Prostate gland (tissue), 2 donors: ENCODE measurements around the gene ADAMTSL2. TPM values are rescaled to one million over a fixed set of nuclear protein-coding genes. Genes with fewer than 3 reads are reported as not detected.

Source experiments
- DNase-seq: peaks from one replicate; pipeline ENCODE4 v3.0.0-alpha.2; 2019; ENCODE audit warnings: low spot score
- H3K27ac ChIP-seq, 2 donors: fragments of 200-600 bp; sonication (generic); 2 replicates each; pipeline ENCODE4 v1.5.1; 2017 to 2019
- H3K27me3 ChIP-seq: fragments of 200-600 bp; sonication (generic); replicated peaks from 2 replicates; pipeline ENCODE4 v1.5.1; 2019; ENCODE audit not compliant: insufficient read depth
- H3K36me3 ChIP-seq, 2 donors: fragments of 200-600 bp; sonication (generic); 1 replicate in 1 of 2; 2 replicates in 1 of 2; pipeline versions ENCODE4 v1.5.1 to v1.8.1; 2017 to 2019
- H3K4me1 ChIP-seq: fragments of 200-600 bp; sonication (generic); replicated peaks from 2 replicates; pipeline ENCODE4 v1.5.1; 2019
- H3K4me3 ChIP-seq, 2 donors: fragments of 200-600 bp; sonication (generic); 2 replicates each; pipeline ENCODE4 v1.5.1; 2017 to 2019
- H3K9me3 ChIP-seq: fragments of 200-600 bp; sonication (generic); 2 replicates; pipeline ENCODE4 v1.5.1; 2017
- CTCF ChIP-seq, 4 experiments: fragments of 200-600 bp in 2 of 4; fragments of 450-650 bp in 2 of 4; sonication (generic) in 2 of 4; IDR thresholded peaks; 1 replicate in 3 of 4; 2 replicates in 1 of 4; pipeline ENCODE4 v1.5.1; 2016 to 2019; ENCODE audit warnings: antibody characterized with exemption in 4 of 4, mild to moderate bottlenecking in 2 of 4, moderate library complexity in 2 of 4
- POLR2A ChIP-seq: fragments of 450-650 bp; IDR thresholded peaks from one replicate; pipeline ENCODE4 v1.6.1; 2016; ENCODE audit warnings: antibody characterized with exemption, mild to moderate bottlenecking
- POLR2AphosphoS5 ChIP-seq: sonication (generic); formaldehyde crosslinking; IDR thresholded peaks from one replicate; pipeline ENCODE4 v1.6.1; 2017; ENCODE audit warnings: antibody characterized with exemption
- WGBS: methylation state at CpG from one replicate; pipeline ENCODE4 v1.1.5; 2018; 5-methylcytosine and 5-hydroxymethylcytosine counted together
- intact Hi-C: fragments of 100-400 bp; cut with DNase I; formaldehyde crosslinking; loops from one replicate; pipeline ENCODE4 v1.14.2; 2022
- total RNA-seq, 2 donors: library from RNA; depleted of rRNA; stranded (reverse); fragments of >200 nt; gene quantifications; one replicate each; pipeline ENCODE4 v1.1.0, GENCODE V29; 2016

Gene ADAMTSL2
- total RNA-seq, 2 donors from 2014 or later: 1.6 to 11.6 TPM

GRCh38 chr9:133538851-133539833 lies 4.6 kb downstream of the ADAMTSL2 start:
- Histone ChIP-seq H3K27ac (no peak overlapping the region), H3K27me3 (no peaks in the 10 kb centered on the region), H3K4me1 (peaks cover 6% of the 10 kb centered on the region), H3K4me3 (no peak overlapping the region), H3K36me3 (no peaks in the 10 kb centered on the region), H3K9me3 (no peaks in the 10 kb centered on the region)
- 72% methylated on average over 37 of the region's 47 CpGs for WGBS
- intact Hi-C loops: no loop called here
- no peak for TF ChIP-seq POLR2AphosphoS5
- no peak for TF ChIP-seq CTCF (IDR thresholded peaks at IDR 0.05)
- no peak for TF ChIP-seq POLR2A
- no peak for DNase-seq

DNA sequence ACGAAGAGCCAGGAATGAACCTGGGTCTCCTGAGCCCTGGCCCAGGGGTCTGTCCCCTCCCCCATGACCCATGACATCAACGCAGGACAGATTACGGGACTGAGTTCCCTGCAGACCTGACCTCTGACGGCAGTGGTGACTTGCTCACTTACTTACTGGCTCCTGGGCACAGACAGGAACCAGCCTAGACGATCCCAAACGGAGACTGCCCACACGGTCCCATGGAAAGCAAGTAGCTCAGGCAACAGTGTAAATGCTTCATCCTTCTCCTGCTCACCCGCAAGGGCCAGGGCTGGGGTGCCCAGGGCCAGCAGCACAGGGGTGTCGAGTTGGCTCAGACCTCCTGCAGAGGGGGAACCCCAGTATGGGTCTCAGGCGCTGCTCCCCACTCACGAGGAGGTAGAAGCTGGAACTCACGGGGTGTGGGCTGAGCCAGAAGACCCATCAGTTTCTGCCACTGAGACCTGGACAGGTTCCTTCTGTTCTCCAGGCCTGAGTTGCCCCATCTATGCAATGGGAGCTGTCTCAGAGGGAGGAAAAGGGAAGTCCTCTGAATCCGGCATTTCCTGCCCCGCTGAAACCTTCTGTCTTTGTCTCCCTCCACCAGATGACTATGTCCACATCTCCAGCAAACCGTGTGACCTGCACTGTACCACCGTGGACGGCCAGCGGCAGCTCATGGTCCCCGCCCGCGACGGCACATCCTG lies 5.6 kb downstream of the ADAMTSL2 start:
- intact Hi-C loops: no loop called here
- no peak overlapping the region for H3K27ac ChIP-seq
- TF ChIP-seq CTCF (IDR thresholded peaks at IDR 0.05): no peak
- TF ChIP-seq POLR2AphosphoS5: no peak
- no peak for TF ChIP-seq POLR2A

GRCh38 chr9:133540698-133541025 lies 6.2 kb downstream of the ADAMTSL2 start:
- Histone ChIP-seq H3K36me3 (no peaks in the 10 kb centered on the region), H3K9me3 (no peaks in the 10 kb centered on the region), H3K27ac (no peak overlapping the region), H3K4me1 (no peaks in the 10 kb centered on the region), H3K4me3 (no peak overlapping the region), H3K27me3 (no peaks in the 10 kb centered on the region)
- intact Hi-C loops: no loop called here
- DNase-seq: no peak
- WGBS: 87% methylated on average over 18 of the region's 18 CpGs
- no peak for TF ChIP-seq POLR2AphosphoS5
- TF ChIP-seq POLR2A: no peak
- TF ChIP-seq CTCF (IDR thresholded peaks at IDR 0.05): no peak

More for the DNA sequence above, 5.6 kb downstream of the ADAMTSL2 start:
- Histone ChIP-seq H3K9me3 (no peaks in the 10 kb centered on the region), H3K36me3 (no peaks in the 10 kb centered on the region), H3K27me3 (no peaks in the 10 kb centered on the region), H3K4me1 (no peaks in the 10 kb centered on the region), H3K4me3 (no peak overlapping the region)
- WGBS: 84% methylated on average over 19 of the region's 22 CpGs
- no peak for DNase-seq

DNA sequence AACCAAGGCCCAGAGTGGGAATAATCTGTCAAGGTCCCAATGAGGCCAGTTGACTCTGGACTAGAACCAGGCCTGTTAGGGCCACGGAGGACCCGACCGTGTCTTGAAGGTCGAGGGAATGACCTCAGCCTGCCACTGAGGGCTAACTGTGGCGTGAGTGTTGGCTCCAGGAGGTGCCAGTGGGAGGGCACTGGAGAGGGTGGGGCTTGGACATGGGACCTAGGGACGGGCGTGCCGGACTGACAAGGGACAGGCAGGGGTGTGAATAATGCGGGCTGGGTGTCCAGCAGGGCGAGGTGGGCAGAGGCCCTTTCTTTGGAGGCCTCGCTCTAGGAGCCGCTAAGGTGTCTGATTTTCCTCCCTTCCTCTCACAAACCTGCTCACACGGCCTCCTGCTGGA lies 7.5 kb downstream of the ADAMTSL2 start:
- Histone ChIP-seq H3K4me1 (no peaks in the 10 kb centered on the region), H3K27me3 (no peaks in the 10 kb centered on the region), H3K36me3 (no peaks in the 10 kb centered on the region), H3K9me3 (no peaks in the 10 kb centered on the region), H3K27ac (no peak overlapping the region), H3K4me3 (no peak overlapping the region)
- DNase-seq: no peak
- intact Hi-C loops: no loop called here
- WGBS: 92% methylated on average over 13 of the region's 13 CpGs
- TF ChIP-seq POLR2AphosphoS5: no peak

GRCh38 chr9:133543772-133544467 lies 9.4 kb downstream of the ADAMTSL2 start:
- Histone ChIP-seq H3K4me1 (no peaks in the 10 kb centered on the region), H3K27me3 (no peaks in the 10 kb centered on the region), H3K9me3 (no peaks in the 10 kb centered on the region), H3K4me3 (no peak overlapping the region), H3K27ac (no peak overlapping the region), H3K36me3 (no peaks in the 10 kb centered on the region)
- intact Hi-C loops: no loop called here
- DNase-seq: no peak
- TF ChIP-seq POLR2A (no peak), CTCF (IDR thresholded peaks at IDR 0.05) (no peak), POLR2AphosphoS5 (no peak)
- WGBS: 73% methylated on average over 16 of the region's 16 CpGs
